Panc1 (cell line): Measurements from ENCODE around the gene CDCA7.

Experiments
- CTCF ChIP-seq: fragments of 450-650 bp; IDR thresholded peaks from 2 replicates; pipeline ENCODE4 v1.5.1; 2017; ENCODE audit warnings: mild to moderate bottlenecking
- POLR2AphosphoS5 ChIP-seq: IDR thresholded peaks from 2 replicates; pipeline ENCODE4 v1.6.1; 2012; ENCODE audit warnings: mild to moderate bottlenecking, low read depth, low read length, moderate library complexity
- REST ChIP-seq, 2 experiments: IDR thresholded peaks; 2 replicates each; pipeline ENCODE4 v1.6.1; 2011 to 2012; ENCODE audit warnings: low read depth in 2 of 2, control low read depth in 1 of 2, low read length in 1 of 2, mild to moderate bottlenecking in 1 of 2, moderate library complexity in 1 of 2; ENCODE audit not compliant: insufficient read depth in 1 of 2
- SIN3A ChIP-seq: IDR thresholded peaks from 2 replicates; pipeline ENCODE4 v1.6.1; 2012; ENCODE audit warnings: low read depth, mild to moderate bottlenecking, low read length, moderate library complexity, borderline replicate concordance; ENCODE audit not compliant: insufficient read depth
- TCF7L2 ChIP-seq: IDR thresholded peaks from 2 replicates; pipeline ENCODE4 v1.6.1; 2011; ENCODE audit warnings: mild to moderate bottlenecking, low read depth, low read length, inconsistent platforms

DNA sequence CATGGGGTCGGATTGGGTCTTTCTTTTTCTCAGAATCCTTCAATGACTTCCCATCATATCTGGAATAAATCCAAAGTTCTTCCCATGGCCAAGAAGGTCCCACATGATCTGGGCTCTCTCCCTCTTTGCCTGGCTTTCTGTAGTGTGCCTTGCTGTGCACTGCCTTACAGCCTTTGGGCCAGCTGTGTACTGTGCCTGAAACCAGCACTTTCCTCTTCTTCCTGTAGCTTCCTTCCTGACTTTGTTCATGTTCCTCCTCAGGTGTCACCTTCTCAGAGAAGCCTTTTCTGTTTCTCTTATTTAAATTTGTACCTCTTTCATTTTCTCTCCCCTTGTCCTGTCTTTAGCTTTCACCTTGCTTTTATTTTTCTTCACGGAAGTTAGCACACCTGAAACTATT, 4.3 kb upstream of the CDCA7 start:
- TF ChIP-seq POLR2AphosphoS5 = no peak
- TF ChIP-seq CTCF = no peak
- TF ChIP-seq TCF7L2 = no peak
- TF ChIP-seq REST (IDR thresholded peaks at IDR 0.05; ENCODE audit: insufficient read depth in 1 of 2, low read depth in 2 of 2, low read length in 1 of 2) = no peak
- TF ChIP-seq SIN3A = no peak
